OCI-M1 (cell line): ENCODE results near the gene ZNF101.
A peak's percentile ranks its signal among the peaks of the same experiment; 100 is the strongest.
"Not testable (repeated sequence)": the region's sequence is repeated elsewhere in the genome, so short reads cannot be mapped to it uniquely, and the experiment has no call there.

Experiments used
- DNase-seq: peaks from one replicate; lab custom pipeline; 2025; lab: John Stamatoyannopoulos, UW

ZNF101 gene

GRCh38 chr19:19661675-19662251 lies 6.9 kb upstream of the ZNF101 start:
- peak; percentile 92 for DNase-seq

- DNase-seq, result no peak
Observed at GRCh38 chr19:19662344-19662743, 6.3 kb upstream of the ZNF101 start.

GRCh38 chr19:19662871-19663255 lies 5.8 kb upstream of the ZNF101 start:
- peak; percentile 89 for DNase-seq

- DNase-seq, result peak; percentile 100
Observed at GRCh38 chr19:19663256-19664120, 5.2 kb upstream of the ZNF101 start, which contains the start of gene ATP13A1. Gene ATP13A1, minus strand, starts transcription at chr19:19663676. Its CDS starts 10 bp downstream, at chr19:19663666.

- DNase-seq, result not testable (repeated sequence)
Observed at GRCh38 chr19:19665420-19665948, 3.2 kb upstream of the ZNF101 start.

- no peak for DNase-seq
Observed at GRCh38 chr19:19670070-19670551, 1.5 kb downstream of the ZNF101 start.

- DNase-seq, result no peak
Observed at GRCh38 chr19:19672816-19673215, 4.2 kb downstream of the ZNF101 start.

- no peak for DNase-seq
Observed at GRCh38 chr19:19674315-19674714, 5.7 kb downstream of the ZNF101 start.

GRCh38 chr19:19677579-19677978 lies 8.9 kb downstream of the ZNF101 start:
- no peak for DNase-seq

- no peak for DNase-seq
Observed at GRCh38 chr19:19679176-19680073, 10.8 kb downstream of the ZNF101 start.

GRCh38 chr19:19686119-19686518 lies 17.5 kb downstream of the ZNF101 start:
- not testable (repeated sequence) for DNase-seq

- DNase-seq, result no peak
Observed at GRCh38 chr19:19686580-19686979, 17.9 kb downstream of the ZNF101 start.

GRCh38 chr19:19687090-19687489 lies 18.5 kb downstream of the ZNF101 start:
- DNase-seq, result no peak

GRCh38 chr19:19689023-19689422 lies 20.4 kb downstream of the ZNF101 start:
- not testable (repeated sequence) for DNase-seq

GRCh38 chr19:19691683-19692082 lies 23.0 kb downstream of the ZNF101 start:
- DNase-seq, result no peak

- DNase-seq, result no peak
Observed at GRCh38 chr19:19696386-19696785, 27.7 kb downstream of the ZNF101 start.

GRCh38 chr19:19697589-19697988 lies 28.9 kb downstream of the ZNF101 start:
- no peak for DNase-seq

- not testable (repeated sequence) for DNase-seq
Observed at GRCh38 chr19:19700493-19700892, 31.9 kb downstream of the ZNF101 start.

GRCh38 chr19:19704836-19705235 lies 36.2 kb downstream of the ZNF101 start:
- no peak for DNase-seq

- no peak for DNase-seq
Observed at GRCh38 chr19:19710506-19710905, 41.9 kb downstream of the ZNF101 start.

- peak; percentile 65 for DNase-seq
Observed at GRCh38 chr19:19711306-19711933, 42.8 kb downstream of the ZNF101 start.
